Kidney glomerular epithelial cell (primary cell): ENCODE results near the gene SLC35E2B.
"Not testable (repeated sequence)": the region's sequence is repeated elsewhere in the genome, so short reads cannot be mapped to it uniquely, and the experiment has no call there.

Experiments used
- DNase-seq: peaks from one replicate; lab custom pipeline; 2025; lab: John Stamatoyannopoulos, UW

Gene SLC35E2B

GRCh38 chr1:1692714-1693647 is at the start of gene SLC35E2B:
Gene SLC35E2B (minus strand): TSS chr1:1692795. CDS start chr1:1676699, 16,096 bp downstream.
- DNase-seq = peak; percentile 67

GRCh38 chr1:1741013-1741412 is 48.4 kb upstream of the SLC35E2B start:
- not testable (repeated sequence) for DNase-seq

- not testable (repeated sequence) for DNase-seq
Observed at GRCh38 chr1:1738799-1739337, 46.3 kb upstream of the SLC35E2B start.

- DNase-seq = not testable (repeated sequence)
Observed at GRCh38 chr1:1737675-1738590, 45.3 kb upstream of the SLC35E2B start.

GRCh38 chr1:1732381-1732780 is 39.8 kb upstream of the SLC35E2B start:
- no peak for DNase-seq

- no peak for DNase-seq
Observed at GRCh38 chr1:1730870-1731269, 38.3 kb upstream of the SLC35E2B start.

- not testable (repeated sequence) for DNase-seq
Observed at GRCh38 chr1:1730230-1730629, 37.6 kb upstream of the SLC35E2B start.

- DNase-seq = not testable (repeated sequence)
Observed at GRCh38 chr1:1729116-1729816, 36.7 kb upstream of the SLC35E2B start.

- DNase-seq = not testable (repeated sequence)
Observed at GRCh38 chr1:1728308-1729005, 35.9 kb upstream of the SLC35E2B start.

GRCh38 chr1:1727131-1727651 is 34.6 kb upstream of the SLC35E2B start:
- DNase-seq = not testable (repeated sequence)

GRCh38 chr1:1726088-1726487 is 33.5 kb upstream of the SLC35E2B start:
- DNase-seq = not testable (repeated sequence)

- DNase-seq = peak; percentile 95
Observed at GRCh38 chr1:1724035-1724864, 31.7 kb upstream of the SLC35E2B start, which contains the start of gene CDK11A. Gene CDK11A (minus strand): TSS chr1:1724357. CDS start chr1:1722818, 1,539 bp downstream.

- DNase-seq = no peak
Observed at GRCh38 chr1:1721201-1721600, 28.6 kb upstream of the SLC35E2B start.

GRCh38 chr1:1715109-1715883 is 22.7 kb upstream of the SLC35E2B start:
- not testable (repeated sequence) for DNase-seq

- not testable (repeated sequence) for DNase-seq
Observed at GRCh38 chr1:1707897-1708296, 15.3 kb upstream of the SLC35E2B start.

GRCh38 chr1:1707241-1707640 is 14.6 kb upstream of the SLC35E2B start:
- not testable (repeated sequence) for DNase-seq

- DNase-seq = not testable (repeated sequence)
Observed at GRCh38 chr1:1705623-1706022, 13.0 kb upstream of the SLC35E2B start.

- not testable (repeated sequence) for DNase-seq
Observed at GRCh38 chr1:1704284-1704957, 11.8 kb upstream of the SLC35E2B start.
